Hepatocyte (in vitro differentiated cells): Measurements from ENCODE around the gene LRMDA. TPM values are rescaled to one million over a fixed set of nuclear protein-coding genes. Genes with fewer than 3 reads are reported as not detected.

Source experiments
- DNase-seq: peaks from one replicate; pipeline ENCODE4 v3.0.0-alpha.2; 2016; ENCODE audit warnings: low spot score
- H2AFZ ChIP-seq: fragments of 200-600 bp; sonication (generic); 2 replicates; pipeline ENCODE4 v1.6.0; 2016; ENCODE audit warnings: antibody characterized with exemption, mild to moderate bottlenecking
- H3K27ac ChIP-seq: fragments of 200-600 bp; sonication (generic); 2 replicates; pipeline ENCODE4 v1.5.1; 2016; ENCODE audit warnings: mild to moderate bottlenecking
- H3K27me3 ChIP-seq: fragments of 200-600 bp; sonication (generic); 2 replicates; pipeline ENCODE4 v1.6.1; 2016
- H3K36me3 ChIP-seq: fragments of 200-600 bp; sonication (generic); replicated peaks from 2 replicates; pipeline ENCODE4 v1.5.1; 2016; ENCODE audit warnings: low read depth; ENCODE audit not compliant: insufficient read depth
- H3K4me1 ChIP-seq: fragments of 200-600 bp; sonication (generic); 2 replicates; pipeline ENCODE4 v1.5.1; 2016; ENCODE audit warnings: mild to moderate bottlenecking, moderate library complexity; ENCODE audit not compliant: insufficient read depth
- H3K4me2 ChIP-seq: fragments of 200-600 bp; sonication (generic); 2 replicates; pipeline ENCODE4 v1.6.0; 2016
- H3K4me3 ChIP-seq: fragments of 200-600 bp; sonication (generic); 2 replicates; pipeline ENCODE4 v1.5.1; 2016; ENCODE audit warnings: mild to moderate bottlenecking
- H3K79me2 ChIP-seq: fragments of 200-600 bp; sonication (generic); 2 replicates; pipeline ENCODE4 v1.6.0; 2017; ENCODE audit warnings: mild to moderate bottlenecking
- H3K9me2 ChIP-seq: fragments of 200-600 bp; sonication (generic); replicated peaks from 2 replicates; pipeline ENCODE4 v1.6.0; 2017; ENCODE audit warnings: mild to moderate bottlenecking; ENCODE audit not compliant: insufficient read depth
- H3K9me3 ChIP-seq: fragments of 200-600 bp; sonication (generic); 2 replicates; pipeline ENCODE4 v1.5.1; 2016; ENCODE audit warnings: low read depth, mild to moderate bottlenecking
- H4K20me1 ChIP-seq: fragments of 200-600 bp; sonication (generic); 2 replicates; pipeline ENCODE4 v1.6.0; 2016; ENCODE audit warnings: mild to moderate bottlenecking; ENCODE audit not compliant: insufficient read depth, poor library complexity, severe bottlenecking
- EZH2 ChIP-seq: fragments of 200-600 bp; sonication (generic); IDR thresholded peaks from 2 replicates; pipeline ENCODE4 v1.6.1; 2016; ENCODE audit warnings: antibody characterized with exemption, mild to moderate bottlenecking, borderline replicate concordance
- EZH2phosphoT487 ChIP-seq: fragments of 200-600 bp; sonication (generic); IDR thresholded peaks from one replicate; pipeline ENCODE4 v1.6.1; 2018; ENCODE audit warnings: antibody characterized with exemption, mild to moderate bottlenecking, low read depth, moderate library complexity; ENCODE audit not compliant: unreplicated experiment, severe bottlenecking
- WGBS: methylation state at CpG from one replicate; pipeline ENCODE4 v1.1.6; 2016; ENCODE audit warnings: low lambda C conversion rate; ENCODE audit errors: missing lambda C conversion rate; 5-methylcytosine and 5-hydroxymethylcytosine counted together
- polyA plus RNA-seq: library from polyadenylated mRNA; unstranded; fragments of >200 nt; fragmentation: Nextera tagmentation; extraction: Ambion mirVana; gene quantifications from 2 replicates; pipeline ENCODE4 v1.2.1, GENCODE V29; 2016
- total RNA-seq: library from RNA; depleted of rRNA; stranded (reverse); fragments of >200 nt; gene quantifications from 2 replicates; pipeline ENCODE4 v1.2.3, GENCODE V29; 2014
- TF ChIP-seq, protein P1 (sequence below): fragments of 200-600 bp; sonication (generic); IDR thresholded peaks from 2 replicates; pipeline ENCODE4 v1.5.1; 2016; ENCODE audit warnings: antibody characterized with exemption, mild to moderate bottlenecking; ENCODE audit not compliant: poor library complexity

The LRMDA gene
- total and polyA plus RNA-seq, 2 experiments from 2014 or later = 5.6 to 15.7 TPM

DNA sequence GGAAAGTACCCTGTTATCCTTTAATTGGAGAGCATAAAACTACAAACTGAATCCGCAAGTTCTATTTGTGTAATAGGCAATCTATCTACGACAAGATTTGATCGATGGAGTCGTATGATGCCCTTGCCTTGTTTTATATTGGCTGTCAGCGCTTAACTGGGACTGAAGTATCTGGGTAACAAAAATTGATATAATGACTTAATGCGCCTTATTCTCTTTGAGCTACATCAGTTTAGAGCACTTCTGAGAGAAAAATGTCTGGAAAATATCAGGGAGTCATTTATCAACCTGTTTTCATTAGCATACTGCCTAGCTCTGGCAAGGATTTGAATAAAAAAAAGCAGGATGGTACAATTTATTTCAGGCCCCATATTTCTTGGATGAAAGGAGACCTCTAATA, 262.1 kb downstream of the LRMDA start:
- Histone ChIP-seq H3K4me3 (no peak overlapping the region), H2AFZ (no peak overlapping the region), H4K20me1 (no peaks in the 10 kb centered on the region), H3K27me3 (no peaks in the 10 kb centered on the region), H3K36me3 (no peaks in the 10 kb centered on the region), H3K4me1 (peaks cover 5% of the 10 kb centered on the region), H3K27ac (no peak overlapping the region), H3K9me3 (no peaks in the 10 kb centered on the region), H3K9me2 (no peaks in the 10 kb centered on the region), H3K4me2 (no peak overlapping the region), H3K79me2 (no peaks in the 10 kb centered on the region)
- WGBS = 86% methylated on average over 6 of the region's 6 CpGs
- no peak for DNase-seq
- TF ChIP-seq, protein P1, sequence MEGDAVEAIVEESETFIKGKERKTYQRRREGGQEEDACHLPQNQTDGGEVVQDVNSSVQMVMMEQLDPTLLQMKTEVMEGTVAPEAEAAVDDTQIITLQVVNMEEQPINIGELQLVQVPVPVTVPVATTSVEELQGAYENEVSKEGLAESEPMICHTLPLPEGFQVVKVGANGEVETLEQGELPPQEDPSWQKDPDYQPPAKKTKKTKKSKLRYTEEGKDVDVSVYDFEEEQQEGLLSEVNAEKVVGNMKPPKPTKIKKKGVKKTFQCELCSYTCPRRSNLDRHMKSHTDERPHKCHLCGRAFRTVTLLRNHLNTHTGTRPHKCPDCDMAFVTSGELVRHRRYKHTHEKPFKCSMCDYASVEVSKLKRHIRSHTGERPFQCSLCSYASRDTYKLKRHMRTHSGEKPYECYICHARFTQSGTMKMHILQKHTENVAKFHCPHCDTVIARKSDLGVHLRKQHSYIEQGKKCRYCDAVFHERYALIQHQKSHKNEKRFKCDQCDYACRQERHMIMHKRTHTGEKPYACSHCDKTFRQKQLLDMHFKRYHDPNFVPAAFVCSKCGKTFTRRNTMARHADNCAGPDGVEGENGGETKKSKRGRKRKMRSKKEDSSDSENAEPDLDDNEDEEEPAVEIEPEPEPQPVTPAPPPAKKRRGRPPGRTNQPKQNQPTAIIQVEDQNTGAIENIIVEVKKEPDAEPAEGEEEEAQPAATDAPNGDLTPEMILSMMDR = no peak
- TF ChIP-seq EZH2 = no peak
- TF ChIP-seq EZH2phosphoT487 = no peak

DNA sequence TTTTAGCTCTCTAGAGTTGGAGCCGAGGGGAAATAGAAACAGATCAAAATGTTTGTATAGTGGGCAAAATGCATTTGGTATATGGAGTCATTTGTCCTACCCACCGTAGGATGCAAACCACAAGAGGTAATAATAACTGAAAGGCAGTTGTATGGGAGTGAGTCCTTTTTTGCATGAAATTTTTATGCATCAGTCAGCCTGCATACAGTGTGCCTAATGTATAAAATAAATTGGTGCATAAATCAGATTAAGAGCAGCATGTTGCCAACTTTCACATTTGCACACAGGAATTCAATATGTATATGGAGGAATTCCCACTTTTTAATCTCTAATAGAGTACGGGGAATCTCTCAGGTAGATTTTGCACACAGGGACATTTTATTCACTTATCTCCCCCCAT, 262.8 kb downstream of the LRMDA start:
- Histone ChIP-seq H3K27me3 (no peaks in the 10 kb centered on the region), H3K27ac (no peak overlapping the region), H3K36me3 (no peaks in the 10 kb centered on the region), H2AFZ (no peak overlapping the region), H3K79me2 (no peaks in the 10 kb centered on the region), H3K9me2 (no peaks in the 10 kb centered on the region), H3K9me3 (no peaks in the 10 kb centered on the region), H3K4me1 (peaks cover 1% of the 10 kb centered on the region), H3K4me2 (no peak overlapping the region), H4K20me1 (no peaks in the 10 kb centered on the region), H3K4me3 (no peak overlapping the region)
- TF ChIP-seq EZH2 (no peak), EZH2phosphoT487 (no peak)
- TF ChIP-seq, protein P1 = no peak
- DNase-seq = no peak
- WGBS = 58% methylated on average over 3 of the region's 3 CpGs

DNA sequence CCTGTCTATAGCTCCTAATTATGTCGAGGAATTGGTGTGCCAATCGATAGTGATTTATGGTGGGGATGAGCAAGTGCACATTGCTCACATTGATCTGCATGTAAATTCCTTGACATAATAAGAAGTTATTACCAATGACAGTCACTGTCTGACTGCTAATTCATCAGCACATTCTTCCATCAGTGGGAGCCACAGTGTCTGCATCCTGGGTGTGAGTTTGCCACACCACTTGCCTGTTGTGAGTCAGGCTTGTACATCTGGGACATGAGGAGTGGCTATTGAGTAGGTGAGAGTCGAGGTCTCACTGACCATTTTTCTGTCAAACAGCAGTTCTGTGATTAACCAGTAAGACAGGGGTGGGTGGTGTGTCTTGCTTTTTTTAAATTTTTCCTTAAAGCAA, 263.4 kb downstream of the LRMDA start:
- H3K4me1 ChIP-seq = no peaks in the 10 kb centered on the region
- H4K20me1 ChIP-seq = no peaks in the 10 kb centered on the region
- no peak for DNase-seq
- H3K4me2 ChIP-seq = no peak overlapping the region
- no peak overlapping the region for H3K27ac ChIP-seq
- no peak overlapping the region for H2AFZ ChIP-seq
- no peaks in the 10 kb centered on the region for H3K79me2 ChIP-seq
- no peak overlapping the region for H3K4me3 ChIP-seq
- no peaks in the 10 kb centered on the region for H3K36me3 ChIP-seq
- TF ChIP-seq EZH2phosphoT487 = no peak
- TF ChIP-seq, protein P1 = no peak
- TF ChIP-seq EZH2 = no peak
- no peaks in the 10 kb centered on the region for H3K9me2 ChIP-seq
- WGBS = 85% methylated on average over 3 of the region's 3 CpGs
- no peaks in the 10 kb centered on the region for H3K9me3 ChIP-seq
- H3K27me3 ChIP-seq = no peaks in the 10 kb centered on the region

DNA sequence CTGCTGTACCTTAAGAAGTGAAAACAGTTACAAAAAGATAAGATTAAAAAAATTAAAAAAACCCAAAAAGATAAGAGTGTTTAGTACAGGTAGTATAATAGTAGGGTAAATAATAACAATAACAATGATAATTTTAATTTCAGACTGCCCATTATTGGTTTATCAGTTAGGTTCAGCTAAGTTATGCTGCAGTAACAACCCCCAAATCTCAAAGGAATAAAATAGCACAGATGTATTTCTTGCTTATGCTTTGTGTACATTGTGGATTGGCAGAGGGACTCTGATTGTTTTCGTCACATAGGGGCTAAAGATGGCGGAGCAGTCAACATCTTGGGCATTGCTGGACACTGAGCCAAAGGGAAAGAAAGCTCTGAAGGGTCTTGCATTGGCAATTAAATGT, 264.6 kb downstream of the LRMDA start:
- H2AFZ ChIP-seq = no peak overlapping the region
- H3K79me2 ChIP-seq = no peaks in the 10 kb centered on the region
- no peak for DNase-seq
- no peaks in the 10 kb centered on the region for H3K27me3 ChIP-seq
- no peak overlapping the region for H3K27ac ChIP-seq
- no peak overlapping the region for H3K4me3 ChIP-seq
- H3K4me1 ChIP-seq = no peaks in the 10 kb centered on the region
- TF ChIP-seq EZH2phosphoT487 (no peak), EZH2 (no peak)
- TF ChIP-seq, protein P1 = no peak
- no peaks in the 10 kb centered on the region for H3K36me3 ChIP-seq
- no peaks in the 10 kb centered on the region for H4K20me1 ChIP-seq
- no peak overlapping the region for H3K4me2 ChIP-seq
- H3K9me3 ChIP-seq = no peaks in the 10 kb centered on the region
- 98% methylated on average over 2 of the region's 2 CpGs for WGBS
- H3K9me2 ChIP-seq = no peaks in the 10 kb centered on the region
